A549 (cell line): ENCODE results near the gene IQGAP2. TPM values are rescaled to one million over a fixed set of nuclear protein-coding genes. Genes with fewer than 3 reads are reported as not detected.

Experiments used
- ATAC-seq, 2 experiments: fragments of 200-7000 bp in 1 of 2; fragments of >200 bp in 1 of 2; cut with Nextera tagmentation in 1 of 2; cut with Tn5 transposase in 1 of 2; 3 replicates each; pipeline versions ENCODE4 v1.8.0 to v1.9.1; 2018 to 2020; ENCODE audit warnings: mild to moderate bottlenecking in 1 of 2, moderate library complexity in 1 of 2
- CTCF ChIA-PET: fragments of 300-600 bp; sonication (Branson Sonifier 250); formaldehyde crosslinking; extraction: SDS; loops from one replicate; lab custom pipeline; 2021; ENCODE audit warnings: antibody characterized with exemption, inconsistent platforms; lab: Yijun Ruan, JAX
- POLR2A ChIA-PET: fragments of 350-600 bp; formaldehyde crosslinking; extraction: SDS; loops from one replicate; lab custom pipeline; 2021; ENCODE audit warnings: antibody characterized with exemption, inconsistent platforms; lab: Yijun Ruan, JAX
- DNase-seq, 2 experiments: peaks; one replicate each; pipeline versions ENCODE4 v3.0.0 to v3.0.0-alpha.2; 2011 to 2016; ENCODE audit warnings: low read depth in 1 of 2, low spot score in 1 of 2
- FAIRE-seq: peaks from 2 replicates; lab custom pipeline; 2011; peaks lifted over from hg19 to GRCh38; lab: Jason Lieb, UNC
- H3K27ac ChIP-seq, 2 experiments: fragments of >200 bp; sonication (Bioruptor Twin); formaldehyde crosslinking; 3 replicates each; pipeline ENCODE4 v1.5.1; 2016 to 2017
- H3K4me1 ChIP-seq: fragments of >200 bp; sonication (Bioruptor Twin); formaldehyde crosslinking; 3 replicates; pipeline ENCODE4 v1.6.1; 2016
- H3K4me2 ChIP-seq: fragments of >200 bp; sonication (Bioruptor Twin); formaldehyde crosslinking; 3 replicates; pipeline ENCODE4 v1.6.1; 2016
- H3K4me3 ChIP-seq: fragments of >200 bp; sonication (Bioruptor Twin); formaldehyde crosslinking; 3 replicates; pipeline ENCODE4 v1.5.1; 2016
- H3K9me3 ChIP-seq: fragments of >200 bp; sonication (Bioruptor Twin); formaldehyde crosslinking; 3 replicates; pipeline ENCODE4 v1.6.1; 2016
- BHLHE40 ChIP-seq: IDR thresholded peaks from 2 replicates; pipeline ENCODE4 v1.6.1; 2012; ENCODE audit warnings: low read depth, low read length, inconsistent platforms
- CHD4 ChIP-seq: fragments of 200-600 bp; sonication (generic); IDR thresholded peaks from 2 replicates; pipeline ENCODE4 v1.6.1; 2016; ENCODE audit warnings: antibody characterized with exemption, mild to moderate bottlenecking, borderline replicate concordance
- FOXS1 ChIP-seq: fragments of 250-450 bp; sonication (Bioruptor Pico); IDR thresholded peaks from 2 replicates; pipeline ENCODE4 v1.5.0; 2020; ENCODE audit warnings: mild to moderate bottlenecking, moderate library complexity
- HOXA7 ChIP-seq: fragments of 250-450 bp; sonication (Bioruptor Pico); IDR thresholded peaks from 2 replicates; pipeline ENCODE4 v1.5.0; 2020; ENCODE audit warnings: mild to moderate bottlenecking, moderate library complexity
- HOXB13 ChIP-seq: fragments of 250-450 bp; sonication (Bioruptor Pico); IDR thresholded peaks from 2 replicates; pipeline ENCODE4 v1.5.0; 2020; ENCODE audit warnings: low read depth, mild to moderate bottlenecking, moderate library complexity
- MAFK ChIP-seq: fragments of 450-650 bp; IDR thresholded peaks from 2 replicates; pipeline ENCODE4 v1.6.1; 2014; ENCODE audit not compliant: partially characterized antibody
- NFE2L2 ChIP-seq: fragments of 150-350 bp; conservative IDR thresholded peaks from 2 replicates; pipeline ENCODE4 v1.6.1; 2014; ENCODE audit warnings: low read length
- NPAS2 ChIP-seq: fragments of 250-450 bp; sonication (Bioruptor Pico); IDR thresholded peaks from 2 replicates; pipeline ENCODE4 v1.8.0; 2022; ENCODE audit warnings: mild to moderate bottlenecking, moderate library complexity, borderline replicate concordance
- RCOR1 ChIP-seq: fragments of 150-350 bp; IDR thresholded peaks from 2 replicates; pipeline ENCODE4 v1.6.1; 2014; ENCODE audit warnings: antibody characterized with exemption, low read length, low read depth
- RFX5 ChIP-seq: fragments of 450-650 bp; IDR thresholded peaks from 2 replicates; pipeline ENCODE4 v1.7.1; 2014; ENCODE audit warnings: antibody characterized with exemption, mild to moderate bottlenecking, moderate library complexity
- RNF2 ChIP-seq: fragments of 200-600 bp; sonication (generic); IDR thresholded peaks from 2 replicates; pipeline ENCODE4 v1.6.1; 2016; ENCODE audit warnings: low read depth, mild to moderate bottlenecking, antibody characterized with exemption, moderate library complexity, borderline replicate concordance
- SREBF2 ChIP-seq: fragments of 450-650 bp; IDR thresholded peaks from 2 replicates; pipeline ENCODE4 v1.6.1; 2014; ENCODE audit warnings: mild to moderate bottlenecking, moderate library complexity
- ZNF302 ChIP-seq: fragments of 250-450 bp; sonication (Bioruptor Pico); IDR thresholded peaks from 2 replicates; pipeline ENCODE4 v1.9.0; 2021; ENCODE audit warnings: inconsistent platforms, mild to moderate bottlenecking, moderate library complexity
- WGBS: methylation state at CpG from one replicate; pipeline ENCODE4 v1.1.6; 2017; ENCODE audit errors: missing lambda C conversion rate; 5-methylcytosine and 5-hydroxymethylcytosine counted together
- polyA plus RNA-seq, 4 experiments: library from polyadenylated mRNA; depleted of rRNA in 3 of 4; stranded (reverse); fragments of >200 nt; fragmentation: RNase III in 1 of 4; extraction: RNeasy Plus Mini Kit Qiagen cat#74134 plus additional on column Dnase treatment in 1 of 4; gene quantifications; 2 replicates in 3 of 4; 3 replicates in 1 of 4; pipeline ENCODE4 v1.2.3, GENCODE V29; 2011 to 2017
- TF ChIP-seq, protein P1 (sequence below): fragments of >200 bp; sonication (Bioruptor Twin); formaldehyde crosslinking; IDR thresholded peaks from 2 replicates; pipeline ENCODE4 v1.6.1; 2016
- TF ChIP-seq, protein P2 (sequence below): fragments of 450-650 bp; IDR thresholded peaks from 2 replicates; pipeline ENCODE4 v1.6.1; 2014; ENCODE audit warnings: antibody characterized with exemption
- TF ChIP-seq, protein P3 (sequence below): IDR thresholded peaks from 2 replicates; pipeline ENCODE4 v1.6.1; 2012; ENCODE audit warnings: low read depth, borderline replicate concordance
- TF ChIP-seq, protein P4 (sequence below): IDR thresholded peaks from 2 replicates; pipeline ENCODE4 v1.6.1; 2012
- TF ChIP-seq, protein P5 (sequence below): fragments of 250-450 bp; sonication (Bioruptor Pico); IDR thresholded peaks from 2 replicates; pipeline ENCODE4 v1.5.0; 2020; ENCODE audit warnings: low read depth, mild to moderate bottlenecking, moderate library complexity

IQGAP2 gene
- polyA plus RNA-seq, 2 of the 4 experiments (the other 2 are of a cell fraction): 5.3 to 10.1 TPM

DNA sequence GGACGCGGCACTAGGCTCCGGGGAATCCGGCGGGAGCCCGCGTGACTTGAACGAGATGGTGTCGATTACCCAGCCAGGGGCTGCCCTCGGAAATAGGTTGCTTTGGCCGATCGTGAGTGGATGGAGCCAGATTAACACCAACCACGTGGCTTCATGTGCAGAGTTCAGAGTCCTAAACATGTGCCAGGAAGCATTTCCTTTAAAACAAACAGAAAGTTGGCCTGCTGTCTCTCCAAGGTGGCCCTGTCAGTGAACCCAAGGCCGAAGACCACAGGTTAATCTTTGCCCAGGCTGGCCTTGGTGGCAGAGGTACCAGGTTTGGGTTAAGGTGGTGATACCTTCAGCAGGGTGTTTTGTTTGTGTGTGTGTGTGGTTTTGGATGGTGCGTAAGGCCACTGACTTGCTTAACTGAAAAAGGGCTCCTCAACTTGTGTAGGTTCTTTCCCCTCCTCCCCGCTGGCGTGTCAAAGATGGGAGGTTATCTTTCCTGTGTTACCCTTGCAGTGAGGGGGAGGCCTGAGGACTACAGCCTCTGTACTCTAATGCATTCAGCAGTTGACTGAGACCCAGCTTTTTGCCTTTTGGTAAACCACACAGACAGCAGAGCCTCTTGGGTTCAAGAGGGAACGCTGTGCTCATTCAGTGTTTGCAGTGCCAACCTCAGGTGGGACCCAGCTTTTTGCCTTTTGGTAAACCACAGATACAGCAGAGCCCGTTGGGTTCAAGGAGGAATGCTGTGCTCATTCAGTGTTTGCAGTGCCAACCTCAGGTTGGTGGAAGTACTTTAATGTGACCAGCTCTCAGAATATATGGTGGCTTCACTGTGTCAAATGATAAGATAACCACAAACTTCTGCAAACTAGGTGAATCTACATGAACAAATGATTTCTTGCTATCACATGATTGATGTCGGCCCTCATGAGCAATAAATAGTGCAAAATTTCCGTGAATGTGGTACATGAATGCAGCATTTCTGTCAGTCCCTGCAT is 1.4 kb downstream of the IQGAP2 start:
- peak; percentile 6 to 25 for DNase-seq
- no peak for TF ChIP-seq BHLHE40
- TF ChIP-seq, protein P1, sequence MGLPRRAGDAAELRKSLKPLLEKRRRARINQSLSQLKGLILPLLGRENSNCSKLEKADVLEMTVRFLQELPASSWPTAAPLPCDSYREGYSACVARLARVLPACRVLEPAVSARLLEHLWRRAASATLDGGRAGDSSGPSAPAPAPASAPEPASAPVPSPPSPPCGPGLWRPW: no peak
- TF ChIP-seq FOXS1 (CRISPR knock-in tag): no peak
- no peak for TF ChIP-seq RNF2
- TF ChIP-seq, protein P2, sequence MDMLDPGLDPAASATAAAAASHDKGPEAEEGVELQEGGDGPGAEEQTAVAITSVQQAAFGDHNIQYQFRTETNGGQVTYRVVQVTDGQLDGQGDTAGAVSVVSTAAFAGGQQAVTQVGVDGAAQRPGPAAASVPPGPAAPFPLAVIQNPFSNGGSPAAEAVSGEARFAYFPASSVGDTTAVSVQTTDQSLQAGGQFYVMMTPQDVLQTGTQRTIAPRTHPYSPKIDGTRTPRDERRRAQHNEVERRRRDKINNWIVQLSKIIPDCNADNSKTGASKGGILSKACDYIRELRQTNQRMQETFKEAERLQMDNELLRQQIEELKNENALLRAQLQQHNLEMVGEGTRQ: no peak
- TF ChIP-seq RFX5: no peak
- TF ChIP-seq, protein P3, sequence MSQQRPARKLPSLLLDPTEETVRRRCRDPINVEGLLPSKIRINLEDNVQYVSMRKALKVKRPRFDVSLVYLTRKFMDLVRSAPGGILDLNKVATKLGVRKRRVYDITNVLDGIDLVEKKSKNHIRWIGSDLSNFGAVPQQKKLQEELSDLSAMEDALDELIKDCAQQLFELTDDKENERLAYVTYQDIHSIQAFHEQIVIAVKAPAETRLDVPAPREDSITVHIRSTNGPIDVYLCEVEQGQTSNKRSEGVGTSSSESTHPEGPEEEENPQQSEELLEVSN: no peak
- TF ChIP-seq SREBF2: no peak
- TF ChIP-seq, protein P4, sequence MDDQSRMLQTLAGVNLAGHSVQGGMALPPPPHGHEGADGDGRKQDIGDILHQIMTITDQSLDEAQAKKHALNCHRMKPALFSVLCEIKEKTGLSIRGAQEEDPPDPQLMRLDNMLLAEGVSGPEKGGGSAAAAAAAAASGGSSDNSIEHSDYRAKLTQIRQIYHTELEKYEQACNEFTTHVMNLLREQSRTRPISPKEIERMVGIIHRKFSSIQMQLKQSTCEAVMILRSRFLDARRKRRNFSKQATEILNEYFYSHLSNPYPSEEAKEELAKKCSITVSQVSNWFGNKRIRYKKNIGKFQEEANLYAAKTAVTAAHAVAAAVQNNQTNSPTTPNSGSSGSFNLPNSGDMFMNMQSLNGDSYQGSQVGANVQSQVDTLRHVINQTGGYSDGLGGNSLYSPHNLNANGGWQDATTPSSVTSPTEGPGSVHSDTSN: no peak
- no peak for TF ChIP-seq CHD4
- TF ChIP-seq ZNF302: no peak
- no peak for TF ChIP-seq RCOR1
- no peak; a peak in 2 of 6 replicates for ATAC-seq
- 56% methylated on average over 13 of the region's 21 CpGs for WGBS
- peak overlapping the region; percentile 70 for H3K4me3 ChIP-seq
- H3K4me2 ChIP-seq: peak overlapping the region; percentile 90
- H3K27ac ChIP-seq: peak overlapping the region; percentile 71 to 86; a peak in 4 of 6 replicates
- no peak for FAIRE-seq
- no peaks in the 10 kb centered on the region for H3K9me3 ChIP-seq
- ChIA-PET CTCF (interaction anchor here (0.8 to 6.3 kb wide), 18 partner anchors 12 to 612 kb away, joined by 3 to 54 read pairs (median 6); no protein-coding TSS in a partner anchor), POLR2A (interaction anchor here (0.7 kb wide), 1 partner anchor 409 kb away, joined by 3 read pairs; no protein-coding TSS in a partner anchor)
- H3K4me1 ChIP-seq: peaks cover 10% of the 10 kb centered on the region; the same call in 2 of the 3 replicates

DNA sequence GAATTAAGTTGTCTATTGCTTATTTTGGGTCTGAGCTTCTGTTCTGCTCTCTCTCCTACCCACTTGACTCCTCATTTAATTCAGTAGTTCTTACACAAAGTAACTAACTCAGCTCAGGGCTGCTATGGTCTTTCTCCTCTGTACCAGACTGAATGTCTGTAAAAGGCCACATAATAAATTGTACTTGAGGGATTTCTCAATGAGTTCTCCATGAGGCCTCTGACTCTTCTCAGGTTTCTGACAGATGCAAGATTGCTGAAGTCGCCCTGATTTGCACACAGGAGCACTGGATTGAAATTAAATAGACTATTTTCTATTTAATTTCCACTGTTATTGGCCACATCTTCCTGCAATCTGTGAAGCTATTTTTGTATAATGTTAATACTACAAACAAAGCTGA is 2.9 kb downstream of the IQGAP2 start:
- Histone ChIP-seq H3K9me3 (no peaks in the 10 kb centered on the region), H3K4me1 (peaks cover 10% of the 10 kb centered on the region; the same call in 2 of the 3 replicates), H3K4me2 (no peak overlapping the region), H3K4me3 (no peak overlapping the region), H3K27ac (no peak overlapping the region)
- FAIRE-seq (no peak), ATAC-seq (no peak), DNase-seq (no peak)
- 42% methylated on average over 1 of the region's 1 CpG for WGBS
- ChIA-PET CTCF (interaction anchor here (6.3 kb wide), 1 partner anchor 177 kb away, joined by 54 read pairs; no protein-coding TSS in a partner anchor), POLR2A (no interaction called here)
- TF ChIP-seq NFE2L2 (no peak), MAFK (no peak), NPAS2 (no peak), HOXA7 (CRISPR knock-in tag) (no peak), HOXB13 (CRISPR knock-in tag) (no peak)
- TF ChIP-seq, protein P3: no peak
- TF ChIP-seq, protein P5, sequence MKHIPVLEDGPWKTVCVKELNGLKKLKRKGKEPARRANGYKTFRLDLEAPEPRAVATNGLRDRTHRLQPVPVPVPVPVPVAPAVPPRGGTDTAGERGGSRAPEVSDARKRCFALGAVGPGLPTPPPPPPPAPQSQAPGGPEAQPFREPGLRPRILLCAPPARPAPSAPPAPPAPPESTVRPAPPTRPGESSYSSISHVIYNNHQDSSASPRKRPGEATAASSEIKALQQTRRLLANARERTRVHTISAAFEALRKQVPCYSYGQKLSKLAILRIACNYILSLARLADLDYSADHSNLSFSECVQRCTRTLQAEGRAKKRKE (CRISPR knock-in tag): no peak
- TF ChIP-seq, all 56 proteins: peak for 0
